ENCODE results near the gene USP24. TPM values are rescaled to one million over a fixed set of nuclear protein-coding genes. Genes with fewer than 3 reads are reported as not detected.

The USP24 gene
- total RNA-seq, 4 donors from 2014 or later, result 14.9 to 66.1 (median 44.1) TPM

DNA sequence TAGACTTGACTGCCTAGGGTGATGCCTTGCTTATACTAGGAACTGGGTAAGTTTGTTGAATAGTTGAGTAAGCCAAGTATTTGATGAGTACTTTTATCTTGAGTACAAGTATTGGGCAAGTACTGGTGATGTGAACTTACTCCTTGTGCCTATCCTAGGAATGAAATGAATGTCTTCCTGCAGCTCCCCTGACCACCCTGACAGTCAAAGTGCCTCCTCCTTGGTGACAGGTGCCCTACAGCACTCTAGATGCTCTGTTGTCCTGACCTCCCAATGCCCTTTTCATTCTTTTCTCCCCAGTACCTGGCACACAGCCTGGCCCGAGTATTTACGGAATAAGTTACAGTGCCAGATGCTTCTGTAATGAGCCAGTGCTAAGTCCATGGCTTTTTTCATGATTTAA is 150.3 kb downstream of the USP24 start:
- intact Hi-C loops (cut with DNase I; ENCODE audit: low total_unique reads), result no loop called here
- H3K27ac ChIP-seq, result no peak overlapping the region
- H3K4me1 ChIP-seq, result no peaks in the 10 kb centered on the region
- H3K9me3 ChIP-seq, result no peaks in the 10 kb centered on the region
- TF ChIP-seq, protein P1, sequence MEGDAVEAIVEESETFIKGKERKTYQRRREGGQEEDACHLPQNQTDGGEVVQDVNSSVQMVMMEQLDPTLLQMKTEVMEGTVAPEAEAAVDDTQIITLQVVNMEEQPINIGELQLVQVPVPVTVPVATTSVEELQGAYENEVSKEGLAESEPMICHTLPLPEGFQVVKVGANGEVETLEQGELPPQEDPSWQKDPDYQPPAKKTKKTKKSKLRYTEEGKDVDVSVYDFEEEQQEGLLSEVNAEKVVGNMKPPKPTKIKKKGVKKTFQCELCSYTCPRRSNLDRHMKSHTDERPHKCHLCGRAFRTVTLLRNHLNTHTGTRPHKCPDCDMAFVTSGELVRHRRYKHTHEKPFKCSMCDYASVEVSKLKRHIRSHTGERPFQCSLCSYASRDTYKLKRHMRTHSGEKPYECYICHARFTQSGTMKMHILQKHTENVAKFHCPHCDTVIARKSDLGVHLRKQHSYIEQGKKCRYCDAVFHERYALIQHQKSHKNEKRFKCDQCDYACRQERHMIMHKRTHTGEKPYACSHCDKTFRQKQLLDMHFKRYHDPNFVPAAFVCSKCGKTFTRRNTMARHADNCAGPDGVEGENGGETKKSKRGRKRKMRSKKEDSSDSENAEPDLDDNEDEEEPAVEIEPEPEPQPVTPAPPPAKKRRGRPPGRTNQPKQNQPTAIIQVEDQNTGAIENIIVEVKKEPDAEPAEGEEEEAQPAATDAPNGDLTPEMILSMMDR (IDR thresholded peaks at IDR 0.05), result no peak
- no peak for TF ChIP-seq POLR2A (IDR thresholded peaks at IDR 0.05)
- H3K36me3 ChIP-seq, result no peaks in the 10 kb centered on the region
- H3K4me3 ChIP-seq, result no peak overlapping the region
- DNase-seq, result no peak
- no peaks in the 10 kb centered on the region for H3K27me3 ChIP-seq

DNA sequence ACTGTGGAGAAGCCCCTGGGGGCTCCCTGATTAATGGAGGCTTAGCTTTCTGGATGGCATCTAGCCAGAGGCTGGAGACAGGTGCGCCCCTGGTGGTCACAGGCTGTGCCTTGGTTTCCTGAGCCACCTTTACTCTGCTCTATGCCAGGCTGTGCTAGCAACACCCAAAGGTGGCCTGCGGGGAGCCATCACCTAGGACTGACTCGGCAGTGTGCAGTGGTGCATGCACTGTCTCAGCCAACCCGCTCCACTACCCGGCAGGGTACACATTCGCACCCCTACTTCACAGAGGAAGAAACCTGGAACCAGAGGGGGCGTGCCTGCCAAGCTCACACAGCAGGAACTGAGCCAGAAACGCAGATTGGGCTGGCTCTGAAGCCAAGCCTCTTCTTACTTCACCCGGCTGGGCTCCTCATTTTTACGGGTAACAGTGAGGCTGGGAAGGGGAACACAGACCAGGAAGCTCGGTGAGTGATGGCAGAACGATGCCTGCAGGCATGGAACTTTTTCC is 151.0 kb downstream of the USP24 start:
- H3K4me1 ChIP-seq, result no peaks in the 10 kb centered on the region
- DNase-seq, result no peak
- TF ChIP-seq, protein P1 (IDR thresholded peaks at IDR 0.05), result no peak
- no peak for TF ChIP-seq POLR2A (IDR thresholded peaks at IDR 0.05)
- H3K27ac ChIP-seq, result no peak overlapping the region
- no peaks in the 10 kb centered on the region for H3K9me3 ChIP-seq
- no peak overlapping the region for H3K4me3 ChIP-seq
- intact Hi-C loops (cut with DNase I; ENCODE audit: low total_unique reads), result no loop called here
- H3K27me3 ChIP-seq, result no peaks in the 10 kb centered on the region
- no peaks in the 10 kb centered on the region for H3K36me3 ChIP-seq

DNA sequence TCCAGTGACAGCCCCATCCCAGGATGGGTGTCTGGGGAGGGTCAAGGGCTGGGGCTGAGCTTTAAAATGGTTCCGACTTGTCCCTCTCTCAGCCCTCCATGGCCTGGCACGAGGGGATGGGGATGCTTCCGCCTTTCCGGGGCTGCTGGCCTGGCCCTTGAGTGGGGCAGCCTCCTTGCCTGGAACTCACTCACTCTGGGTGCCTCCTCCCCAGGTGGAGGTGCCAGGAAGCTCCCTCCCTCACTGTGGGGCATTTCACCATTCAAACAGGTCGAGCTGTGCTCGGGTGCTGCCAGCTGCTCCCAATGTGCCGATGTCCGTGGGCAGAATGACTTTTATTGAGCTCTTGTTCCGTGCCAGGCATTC is 151.6 kb downstream of the USP24 start:
- Histone ChIP-seq H3K4me3 (no peak overlapping the region), H3K27me3 (no peaks in the 10 kb centered on the region), H3K27ac (no peak overlapping the region), H3K9me3 (no peaks in the 10 kb centered on the region), H3K36me3 (no peaks in the 10 kb centered on the region), H3K4me1 (no peaks in the 10 kb centered on the region)
- intact Hi-C loops (cut with DNase I; ENCODE audit: low total_unique reads), result no loop called here
- TF ChIP-seq, protein P1 (IDR thresholded peaks at IDR 0.05), result no peak
- TF ChIP-seq POLR2A (IDR thresholded peaks at IDR 0.05), result no peak
- no peak for DNase-seq

DNA sequence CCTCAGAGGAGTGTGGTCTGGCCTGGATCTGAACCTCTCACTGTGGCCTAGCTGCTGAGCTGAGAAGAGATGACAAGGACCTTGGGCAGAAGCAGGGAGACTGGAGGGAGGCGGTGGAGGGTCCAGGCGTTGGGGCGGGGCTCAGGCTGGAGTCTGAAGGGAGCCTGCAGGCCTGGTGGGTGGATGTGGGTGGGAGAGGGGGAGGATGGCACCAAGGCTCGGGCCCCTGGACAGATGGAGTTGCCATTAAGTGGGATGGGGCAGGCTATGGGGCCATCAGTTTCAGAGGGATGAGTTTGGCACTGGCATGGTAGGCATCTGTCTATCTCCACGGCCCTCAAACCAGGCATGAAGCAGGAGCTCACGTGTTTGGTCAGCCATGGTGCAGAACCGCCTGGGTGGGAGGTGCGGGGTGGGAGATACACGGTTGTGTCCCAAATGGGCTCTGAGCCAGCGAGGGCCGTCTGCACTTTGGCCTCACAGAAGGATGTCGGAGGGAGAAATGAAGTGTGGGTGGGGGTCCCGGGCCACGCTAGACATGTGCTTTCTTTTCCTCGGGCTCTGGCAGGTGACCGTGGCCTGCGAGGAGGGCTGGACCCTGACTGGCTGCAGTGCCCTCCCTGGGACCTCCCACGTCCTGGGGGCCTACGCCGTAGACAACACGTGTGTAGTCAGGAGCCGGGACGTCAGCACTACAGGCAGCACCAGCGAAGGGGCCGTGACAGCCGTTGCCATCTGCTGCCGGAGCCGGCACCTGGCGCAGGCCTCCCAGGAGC is 152.2 kb downstream of the USP24 start:
- DNase-seq, result no peak
- intact Hi-C loops (cut with DNase I; ENCODE audit: low total_unique reads), result no loop called here
- no peaks in the 10 kb centered on the region for H3K9me3 ChIP-seq
- no peaks in the 10 kb centered on the region for H3K4me1 ChIP-seq
- H3K27ac ChIP-seq, result no peak overlapping the region
- TF ChIP-seq POLR2A (IDR thresholded peaks at IDR 0.05), result no peak
- TF ChIP-seq, protein P1 (IDR thresholded peaks at IDR 0.05), result no peak
- H3K27me3 ChIP-seq, result no peaks in the 10 kb centered on the region
- H3K36me3 ChIP-seq, result no peaks in the 10 kb centered on the region
- H3K4me3 ChIP-seq, result no peak overlapping the region

DNA sequence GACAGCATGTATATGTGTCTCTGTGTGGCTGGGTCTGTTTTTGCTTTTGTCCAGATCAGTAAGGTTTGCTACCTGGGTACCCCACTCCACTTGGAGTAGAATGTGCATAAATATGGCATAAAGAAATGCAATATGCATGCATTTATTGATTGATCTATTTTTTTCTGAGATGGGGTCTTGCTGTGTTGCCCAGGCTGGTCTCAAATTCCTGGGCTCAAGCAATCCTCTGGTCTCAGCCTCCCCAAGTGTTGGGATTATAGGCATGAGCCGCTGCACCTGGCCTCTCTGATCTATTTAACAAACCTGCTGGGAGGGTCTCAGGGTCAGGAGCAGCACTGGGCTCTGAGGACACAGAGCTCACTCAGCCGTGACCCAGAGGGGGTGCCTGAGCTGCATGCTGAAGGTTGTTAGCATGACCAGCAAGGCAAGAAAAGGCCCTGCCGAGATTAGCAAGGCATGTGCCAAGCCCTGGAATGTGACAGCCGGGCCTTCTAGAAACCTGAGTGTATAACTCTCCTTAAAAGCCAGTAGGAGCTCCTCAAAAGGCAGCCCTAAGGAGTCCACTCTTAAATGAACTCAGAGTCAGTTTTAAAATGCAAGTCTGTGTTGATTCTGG is 153.3 kb downstream of the USP24 start:
- Histone ChIP-seq H3K27ac (no peak overlapping the region), H3K4me1 (no peaks in the 10 kb centered on the region), H3K36me3 (no peaks in the 10 kb centered on the region), H3K9me3 (no peaks in the 10 kb centered on the region), H3K4me3 (no peak overlapping the region), H3K27me3 (no peaks in the 10 kb centered on the region)
- DNase-seq, result no peak
- no peak for TF ChIP-seq POLR2A (IDR thresholded peaks at IDR 0.05)
- TF ChIP-seq, protein P1 (IDR thresholded peaks at IDR 0.05), result no peak
- intact Hi-C loops (cut with DNase I; ENCODE audit: low total_unique reads), result no loop called here

Data from uterus (tissue), 4 donors.